Measurements from ENCODE around the gene EML1. TPM values are rescaled to one million over a fixed set of nuclear protein-coding genes. Genes with fewer than 3 reads are reported as not detected.

EML1 gene
- total RNA-seq, 1 donor from 2014 or later, result 33.3 TPM

GRCh38 chr14:99857551-99857950 lies 64.3 kb downstream of the EML1 start:
- Histone ChIP-seq H3K27me3 (ENCODE audit: low read depth) (no peaks in the 10 kb centered on the region), H3K4me1 (peaks cover 17% of the 10 kb centered on the region), H3K27ac (replicated peaks) (no peak overlapping the region), H3K36me3 (peaks cover 4% of the 10 kb centered on the region), H3K4me3 (no peak overlapping the region), H3K9me3 (replicated peaks) (no peaks in the 10 kb centered on the region)
- intact Hi-C loops (cut with micrococcal nuclease), result no loop called here
- no peak for TF ChIP-seq CTCF (IDR thresholded peaks at IDR 0.05; ENCODE audit: borderline replicate concordance)
- no peak for DNase-seq

- Histone ChIP-seq H3K9me3 (replicated peaks) (no peaks in the 10 kb centered on the region), H3K27ac (replicated peaks) (no peak overlapping the region), H3K4me3 (no peak overlapping the region), H3K27me3 (ENCODE audit: low read depth) (no peaks in the 10 kb centered on the region), H3K36me3 (no peaks in the 10 kb centered on the region), H3K4me1 (peaks cover under 1% of the 10 kb centered on the region)
- no peak for TF ChIP-seq CTCF (IDR thresholded peaks at IDR 0.05; ENCODE audit: borderline replicate concordance)
- intact Hi-C loops (cut with micrococcal nuclease), result no loop called here
- no peak for DNase-seq
These were observed 67.0 kb downstream of the EML1 start for GRCh38 chr14:99860219-99860618.

DNA sequence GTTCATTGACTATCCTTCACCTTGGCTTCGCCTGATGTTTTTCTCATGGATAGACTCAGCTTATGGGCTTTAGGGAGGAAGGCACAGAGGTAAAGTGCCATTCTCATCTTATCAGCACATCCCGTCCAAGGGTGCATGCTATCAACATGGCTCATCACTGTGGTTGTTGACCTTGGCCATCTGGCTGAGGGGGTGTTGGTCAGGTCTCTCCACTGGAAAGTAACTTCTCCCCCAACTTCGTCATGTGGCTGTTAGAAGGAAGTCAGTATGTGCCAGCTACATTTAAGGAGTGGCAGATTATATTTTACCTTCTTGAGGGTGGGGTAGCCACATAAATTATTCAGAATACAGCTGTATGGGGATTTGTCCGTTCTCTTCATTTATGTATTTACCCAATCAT lies 68.9 kb downstream of the EML1 start:
- no peak for TF ChIP-seq CTCF (IDR thresholded peaks at IDR 0.05; ENCODE audit: borderline replicate concordance)
- peaks cover 9% of the 10 kb centered on the region for H3K36me3 ChIP-seq
- H3K27me3 ChIP-seq (ENCODE audit: low read depth), result no peaks in the 10 kb centered on the region
- H3K4me3 ChIP-seq, result no peak overlapping the region
- no peak overlapping the region for H3K27ac ChIP-seq (replicated peaks)
- intact Hi-C loops (cut with micrococcal nuclease), result no loop called here
- peaks cover 9% of the 10 kb centered on the region for H3K4me1 ChIP-seq
- H3K9me3 ChIP-seq (replicated peaks), result no peaks in the 10 kb centered on the region
- DNase-seq, result no peak

- Histone ChIP-seq H3K4me3 (no peak overlapping the region), H3K36me3 (peaks cover 9% of the 10 kb centered on the region), H3K4me1 (peaks cover 16% of the 10 kb centered on the region), H3K27ac (replicated peaks) (no peak overlapping the region), H3K9me3 (replicated peaks) (no peaks in the 10 kb centered on the region), H3K27me3 (ENCODE audit: low read depth) (no peaks in the 10 kb centered on the region)
- TF ChIP-seq CTCF (IDR thresholded peaks at IDR 0.05; ENCODE audit: borderline replicate concordance), result no peak
- intact Hi-C loops (cut with micrococcal nuclease), result no loop called here
- no peak for DNase-seq
These were observed 69.8 kb downstream of the EML1 start for GRCh38 chr14:99863059-99863458.

DNA sequence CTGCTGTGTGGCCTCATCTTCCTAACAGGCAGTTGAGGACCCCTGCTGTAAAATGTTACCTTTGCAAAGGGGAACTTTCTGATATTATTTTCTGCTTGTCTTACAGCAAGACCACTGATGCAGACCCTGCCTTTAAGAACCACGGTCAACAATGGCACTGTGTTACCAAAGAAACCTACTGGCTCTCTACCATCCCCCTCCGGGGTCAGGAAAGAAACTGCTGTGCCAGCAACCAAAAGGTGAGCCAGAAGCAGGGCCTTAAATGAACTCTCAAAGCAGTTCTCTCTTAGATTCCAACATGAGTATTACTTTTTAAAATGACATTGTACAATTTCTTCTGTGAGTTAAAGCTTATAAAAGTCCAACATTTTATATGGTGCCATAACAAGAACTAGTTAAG lies 72.2 kb downstream of the EML1 start:
- H3K36me3 ChIP-seq, result peaks cover 9% of the 10 kb centered on the region
- no peak overlapping the region for H3K27ac ChIP-seq (replicated peaks)
- H3K9me3 ChIP-seq (replicated peaks), result no peaks in the 10 kb centered on the region
- DNase-seq, result no peak
- no peaks in the 10 kb centered on the region for H3K27me3 ChIP-seq (ENCODE audit: low read depth)
- peaks cover 20% of the 10 kb centered on the region for H3K4me1 ChIP-seq
- TF ChIP-seq CTCF (IDR thresholded peaks at IDR 0.05; ENCODE audit: borderline replicate concordance), result no peak
- intact Hi-C loops (cut with micrococcal nuclease), result no loop called here
- H3K4me3 ChIP-seq, result no peak overlapping the region

- Histone ChIP-seq H3K36me3 (peaks cover 6% of the 10 kb centered on the region), H3K4me1 (peaks cover 48% of the 10 kb centered on the region), H3K27me3 (ENCODE audit: low read depth) (no peaks in the 10 kb centered on the region), H3K9me3 (replicated peaks) (no peaks in the 10 kb centered on the region), H3K27ac (replicated peaks) (peak overlapping the region; percentile 45), H3K4me3 (no peak overlapping the region)
- intact Hi-C loops (cut with micrococcal nuclease), result no loop called here
- no peak for TF ChIP-seq CTCF (IDR thresholded peaks at IDR 0.05; ENCODE audit: borderline replicate concordance)
- DNase-seq, result no peak
These were observed 77.4 kb downstream of the EML1 start for GRCh38 chr14:99870617-99871016.
